IPS-18c (cell line): ENCODE measurements around the gene HECA.
"Not testable (repeated sequence)": the region's sequence is repeated elsewhere in the genome, so short reads cannot be mapped to it uniquely, and the experiment has no call there.

Experiments used
- H3K4me3 ChIP-seq: 2 replicates; pipeline ENCODE4 v1.7.0; 2013; ENCODE audit warnings: low read depth, mild to moderate bottlenecking, low read length, moderate library complexity; ENCODE audit not compliant: insufficient read depth
- H3K9me3 ChIP-seq: one replicate; pipeline ENCODE4 v1.6.1; 2013; ENCODE audit warnings: mild to moderate bottlenecking, low read length, moderate library complexity; ENCODE audit not compliant: control insufficient read depth, insufficient read depth

HECA gene

DNA sequence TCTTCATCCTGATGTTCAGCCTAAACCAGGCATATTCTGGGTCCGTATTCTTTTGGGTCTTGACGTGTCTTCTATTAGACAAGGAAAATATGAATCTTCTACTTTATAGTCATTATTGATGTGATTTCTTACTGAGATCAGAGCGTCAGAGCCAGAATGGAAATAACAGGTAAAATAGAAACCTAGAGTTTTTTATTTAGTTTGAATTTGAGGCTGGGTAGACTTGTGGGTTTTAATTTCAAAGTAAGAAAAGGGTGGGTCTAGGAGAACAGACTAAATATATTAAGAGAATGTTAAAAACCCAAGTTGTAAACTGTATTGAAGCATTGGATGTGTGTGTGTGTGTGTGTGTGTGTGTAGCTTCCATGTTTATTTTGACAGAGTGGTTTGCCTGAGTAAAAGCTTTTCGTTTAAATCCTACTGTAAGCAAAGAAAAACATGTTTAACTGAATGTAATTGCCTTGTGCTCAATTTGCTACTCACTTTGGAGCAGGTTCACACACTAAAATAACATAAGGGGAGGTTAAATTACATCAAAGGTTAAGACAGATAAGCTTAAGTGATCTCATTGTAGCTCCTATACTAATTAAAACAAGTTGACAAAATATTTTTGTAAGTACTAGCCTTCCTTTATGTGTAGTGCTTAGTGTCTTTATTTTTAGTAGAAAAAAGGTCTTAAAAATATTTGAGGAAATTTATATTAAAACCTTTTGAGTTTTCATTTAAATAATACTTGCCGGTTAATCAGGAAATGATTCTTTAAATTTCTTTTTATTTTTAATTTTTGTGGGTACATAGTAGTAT is 17.4 kb downstream of the HECA start:
- H3K9me3 ChIP-seq: no peaks in the 10 kb centered on the region
- H3K4me3 ChIP-seq: no peak overlapping the region

DNA sequence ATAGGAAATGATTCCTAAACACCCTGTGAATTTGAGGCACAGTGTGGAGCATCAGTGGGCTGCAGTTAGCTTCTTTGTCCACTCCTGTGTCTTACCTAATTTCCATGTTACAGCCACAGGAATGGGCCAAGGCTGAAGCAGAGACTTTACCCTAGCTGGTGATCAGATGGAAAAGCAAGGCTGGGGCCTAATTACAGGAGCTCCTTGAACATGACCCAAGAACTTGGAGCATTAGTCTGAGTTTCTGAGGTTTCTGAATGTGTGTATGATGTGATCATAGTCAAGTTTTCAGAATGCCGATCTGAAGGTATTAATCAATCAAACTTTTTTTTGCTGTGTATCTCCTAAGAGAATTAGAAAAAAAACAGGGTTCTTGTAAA is 18.0 kb downstream of the HECA start:
- Histone ChIP-seq H3K9me3 (no peaks in the 10 kb centered on the region), H3K4me3 (no peak overlapping the region)

DNA sequence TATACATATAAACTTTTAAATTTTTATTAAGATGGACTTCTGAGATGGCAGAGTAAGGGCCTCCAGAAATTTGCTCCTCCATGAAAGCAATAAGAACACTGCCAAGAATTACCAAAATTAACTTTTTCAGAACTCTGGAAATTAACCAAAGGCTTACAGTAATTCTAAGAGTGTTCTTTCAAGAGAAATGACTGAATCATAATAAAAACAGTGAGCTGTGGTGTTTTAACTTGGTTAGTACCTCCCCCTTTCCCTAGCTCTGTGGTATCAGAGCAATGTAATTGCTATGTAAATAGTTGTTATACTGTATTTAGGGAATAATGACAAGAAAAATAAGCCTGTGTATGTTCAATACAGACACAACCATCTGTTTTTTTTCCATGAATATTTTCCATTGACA is 19.0 kb downstream of the HECA start:
- Histone ChIP-seq H3K9me3 (no peaks in the 10 kb centered on the region), H3K4me3 (no peak overlapping the region)

DNA sequence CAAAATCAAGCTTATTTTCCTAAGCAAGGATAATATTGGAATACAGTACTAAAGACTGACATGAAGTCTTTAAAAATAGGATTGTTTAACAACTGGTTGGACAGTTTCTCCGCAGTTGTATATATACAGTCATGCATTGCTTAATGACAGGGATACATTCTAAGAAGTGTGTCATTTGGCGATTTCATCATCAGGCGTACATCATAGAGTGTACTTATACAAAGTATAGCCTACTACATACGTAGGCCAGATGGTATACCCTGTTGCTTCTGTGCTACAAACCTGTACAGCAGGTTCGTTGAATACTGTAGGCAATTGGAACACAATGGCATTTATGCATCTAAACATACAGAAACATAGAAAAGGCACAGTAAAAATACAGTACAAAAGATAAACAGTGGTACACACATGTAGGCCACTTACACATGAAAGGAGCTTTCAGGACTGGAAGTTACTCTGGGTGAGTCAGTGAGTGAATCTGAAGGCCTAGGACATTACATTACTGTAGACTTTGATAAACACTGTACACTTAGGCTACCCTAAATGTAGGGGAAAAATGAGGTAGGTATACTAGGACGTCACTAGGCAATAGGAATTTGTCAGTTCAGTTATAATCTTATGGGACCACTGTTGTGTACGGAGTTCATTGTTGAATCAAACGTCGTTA is 20.1 kb downstream of the HECA start:
- Histone ChIP-seq H3K9me3 (no peaks in the 10 kb centered on the region), H3K4me3 (no peak overlapping the region)

DNA sequence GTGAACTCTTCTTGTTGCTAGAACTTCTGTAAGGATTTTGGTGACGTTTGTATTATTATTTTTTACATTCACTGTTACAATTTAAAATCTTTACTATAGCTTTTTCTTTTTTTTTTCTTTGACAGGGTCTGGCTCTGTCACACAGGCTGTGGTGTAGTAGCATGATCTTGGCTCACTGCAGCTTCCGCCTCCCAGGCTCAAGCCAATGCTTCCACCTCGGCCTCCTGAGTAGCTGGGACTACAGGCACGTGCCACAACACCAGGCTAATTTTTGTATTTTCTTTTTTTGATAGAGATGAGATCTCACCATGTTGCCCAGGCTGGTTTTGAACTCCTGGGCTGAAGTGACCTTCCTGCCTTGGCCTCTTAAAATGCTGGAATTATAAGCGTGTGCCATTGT is 21.2 kb downstream of the HECA start:
- Histone ChIP-seq H3K9me3 (no peaks in the 10 kb centered on the region), H3K4me3 (no peak overlapping the region)

DNA sequence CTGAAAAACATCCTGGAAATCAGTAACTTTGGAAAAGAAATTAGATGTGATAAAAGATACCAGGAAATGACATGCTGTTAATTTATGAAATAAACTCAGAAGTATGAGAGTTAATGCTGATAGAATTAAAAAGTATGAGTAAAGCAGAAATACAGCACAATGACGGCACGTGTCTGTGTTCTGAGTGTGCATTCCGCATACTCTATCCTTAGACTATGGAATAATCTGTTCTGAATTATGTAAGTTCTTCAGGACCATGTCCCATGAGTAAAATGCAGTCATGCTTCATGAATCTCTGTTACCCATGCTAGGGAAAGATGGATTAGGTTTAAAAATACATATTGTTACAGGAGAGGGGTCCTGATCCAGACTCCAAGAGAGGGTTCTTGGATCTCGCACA is 21.7 kb downstream of the HECA start:
- Histone ChIP-seq H3K4me3 (no peak overlapping the region), H3K9me3 (no peaks in the 10 kb centered on the region)

DNA sequence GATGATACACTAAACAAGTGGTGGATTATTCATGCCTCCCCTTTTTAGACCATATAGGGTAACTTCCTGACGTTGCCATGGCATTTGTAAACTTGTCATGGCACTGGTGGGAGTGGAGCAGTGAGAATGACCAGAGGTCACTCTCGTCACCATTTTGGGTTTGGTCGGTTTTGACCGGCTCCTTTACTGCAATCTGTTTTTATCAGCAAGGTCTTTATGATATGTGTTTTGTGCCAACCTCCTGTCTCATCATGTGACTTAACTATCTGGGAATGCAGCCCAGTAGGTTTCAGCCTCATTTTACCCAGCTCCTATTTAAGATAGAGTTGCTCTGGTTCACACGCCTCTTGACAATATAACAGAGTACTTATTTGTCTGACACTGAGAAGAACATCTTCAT is 22.2 kb downstream of the HECA start:
- H3K4me3 ChIP-seq, H3K9me3 ChIP-seq: not testable (repeated sequence)

DNA sequence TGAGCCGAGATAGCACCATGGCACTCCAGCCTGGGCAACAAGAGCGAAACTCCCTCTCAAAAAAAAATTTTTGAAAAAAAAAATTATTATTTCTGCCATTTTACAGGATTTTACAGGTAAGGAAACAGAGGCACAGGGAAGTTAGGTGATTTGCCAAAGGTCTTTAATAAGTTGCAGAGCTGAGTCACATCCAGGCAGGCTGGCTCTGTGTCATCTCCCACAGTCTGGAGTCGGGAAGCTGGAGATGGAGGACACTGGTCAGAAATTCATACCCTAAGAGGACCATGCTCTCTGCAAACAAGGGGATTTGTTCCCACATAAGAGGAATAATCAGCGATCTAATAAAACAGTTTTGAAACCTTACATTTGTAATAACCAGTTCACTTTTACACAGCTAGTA is 24.1 kb downstream of the HECA start:
- no peak overlapping the region for H3K4me3 ChIP-seq
- H3K9me3 ChIP-seq: no peaks in the 10 kb centered on the region

DNA sequence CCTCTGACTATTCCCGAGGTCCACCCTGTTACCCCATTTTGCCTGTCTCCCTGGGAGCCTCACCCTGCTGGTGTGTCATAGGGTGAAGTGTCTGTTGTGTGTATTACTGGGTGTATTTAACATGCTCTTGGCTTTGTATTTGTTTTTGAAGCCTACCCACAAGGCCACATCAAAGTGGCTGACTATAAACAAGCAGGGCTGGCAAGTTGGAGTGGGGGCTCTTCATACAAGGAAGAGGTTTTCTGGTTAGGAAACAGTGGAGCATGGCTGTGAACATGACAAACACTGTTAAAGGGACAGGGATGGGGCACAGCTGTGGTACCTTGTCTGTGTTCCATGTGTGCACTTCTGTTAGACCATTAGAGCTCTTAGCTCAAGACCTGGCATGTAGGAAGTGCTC is 26.3 kb downstream of the HECA start:
- H3K4me3 ChIP-seq: no peak overlapping the region
- no peaks in the 10 kb centered on the region for H3K9me3 ChIP-seq

DNA sequence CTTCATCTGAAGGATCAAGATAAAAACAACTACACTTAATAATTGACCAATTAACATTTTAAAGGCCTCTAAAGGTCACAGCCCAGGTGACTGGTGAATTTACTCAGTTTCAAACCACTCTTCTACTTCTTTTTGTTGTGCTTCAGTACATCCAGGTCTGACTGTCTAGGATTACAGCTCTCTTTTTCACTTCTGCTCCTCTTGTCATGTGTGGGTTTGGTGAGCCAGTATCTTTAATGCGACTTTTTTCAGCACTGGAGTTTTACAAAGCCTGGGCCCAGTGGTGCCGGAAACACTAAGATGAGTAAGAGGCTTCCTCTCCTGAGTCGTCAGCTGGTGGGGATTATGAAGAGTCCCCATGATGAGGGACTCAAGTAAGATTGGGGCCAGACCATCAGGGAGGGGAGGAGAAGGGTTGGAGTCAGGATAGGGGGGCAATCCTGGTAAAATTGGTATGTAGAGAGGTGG is 27.0 kb downstream of the HECA start:
- Histone ChIP-seq H3K9me3 (no peaks in the 10 kb centered on the region), H3K4me3 (no peak overlapping the region)

DNA sequence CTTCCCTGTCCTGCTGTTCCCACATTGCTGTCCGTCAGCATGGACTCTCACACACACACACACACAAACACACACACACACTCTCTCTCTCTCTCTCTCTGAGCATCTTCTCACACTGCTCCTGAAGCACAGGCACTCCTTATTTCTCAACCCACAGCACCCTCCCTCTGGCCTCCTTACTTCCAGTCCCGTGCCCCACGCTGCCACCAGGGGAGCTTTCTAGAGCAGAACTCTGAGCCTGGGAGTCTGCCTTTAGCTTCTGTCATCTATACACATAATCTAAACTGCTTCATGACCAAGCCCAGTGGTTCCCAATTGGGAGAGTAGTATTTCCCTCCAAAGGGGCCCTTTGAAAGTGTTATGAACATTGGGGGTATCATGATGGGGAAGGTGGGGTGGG is 29.1 kb downstream of the HECA start:
- H3K4me3 ChIP-seq: no peak overlapping the region
- no peaks in the 10 kb centered on the region for H3K9me3 ChIP-seq

DNA sequence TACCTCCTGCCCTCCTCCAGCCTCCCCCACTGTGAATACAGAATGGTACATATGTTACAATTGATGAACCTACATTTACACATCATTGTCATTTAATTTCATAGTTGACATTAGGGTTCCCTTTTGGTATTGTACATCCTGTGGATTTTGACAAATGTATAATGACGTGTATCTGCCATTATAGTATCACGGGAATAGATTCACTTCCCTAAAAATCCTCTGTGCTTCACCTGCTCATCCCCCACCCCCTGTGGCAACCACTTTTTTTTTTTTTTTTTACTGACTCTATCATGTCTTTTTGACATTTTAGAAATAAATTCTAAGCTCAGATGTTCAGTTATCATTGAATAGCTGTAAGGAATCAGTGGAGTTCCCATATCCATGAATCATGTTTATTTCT is 30.4 kb downstream of the HECA start:
- Histone ChIP-seq H3K9me3 (no peaks in the 10 kb centered on the region), H3K4me3 (no peak overlapping the region)

DNA sequence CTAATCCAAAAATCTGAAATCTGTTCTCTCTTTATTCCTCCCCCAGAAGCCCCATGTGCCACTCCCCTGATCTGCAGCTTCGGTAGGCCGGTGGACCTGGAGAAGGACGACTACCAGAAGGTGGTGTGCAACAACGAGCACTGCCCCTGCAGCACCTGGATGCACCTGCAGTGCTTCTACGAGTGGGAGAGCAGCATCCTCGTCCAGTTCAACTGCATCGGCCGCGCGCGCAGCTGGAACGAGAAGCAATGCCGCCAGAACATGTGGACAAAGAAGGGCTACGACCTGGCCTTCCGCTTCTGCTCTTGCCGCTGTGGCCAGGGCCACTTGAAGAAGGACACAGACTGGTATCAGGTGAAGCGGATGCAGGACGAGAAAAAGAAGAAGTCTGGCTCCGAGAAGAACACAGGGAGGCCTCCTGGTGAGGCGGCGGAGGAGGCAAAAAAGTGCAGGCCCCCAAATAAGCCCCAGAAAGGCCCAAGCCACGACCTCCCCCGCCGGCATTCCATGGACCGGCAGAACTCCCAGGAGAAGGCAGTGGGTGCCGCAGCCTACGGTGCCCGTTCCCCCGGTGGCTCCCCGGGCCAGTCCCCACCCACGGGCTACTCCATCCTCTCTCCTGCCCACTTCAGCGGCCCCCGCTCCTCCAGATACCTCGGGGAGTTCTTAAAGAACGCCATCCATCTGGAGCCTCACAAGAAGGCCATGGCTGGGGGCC is 31.5 kb downstream of the HECA start:
- H3K9me3 ChIP-seq: no peaks in the 10 kb centered on the region
- no peak overlapping the region for H3K4me3 ChIP-seq

DNA sequence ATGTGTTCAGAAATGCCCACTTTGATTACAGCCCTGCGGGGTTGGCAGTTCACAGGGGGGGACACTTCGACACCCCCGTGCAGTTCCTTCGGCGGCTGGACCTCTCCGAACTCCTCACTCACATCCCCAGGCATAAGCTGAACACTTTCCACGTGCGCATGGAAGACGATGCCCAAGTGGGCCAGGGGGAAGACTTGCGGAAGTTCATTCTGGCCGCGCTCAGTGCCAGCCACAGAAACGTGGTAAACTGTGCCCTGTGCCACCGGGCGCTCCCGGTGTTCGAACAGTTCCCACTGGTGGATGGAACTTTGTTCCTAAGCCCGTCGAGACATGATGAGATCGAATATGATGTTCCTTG is 32.1 kb downstream of the HECA start:
- no peaks in the 10 kb centered on the region for H3K9me3 ChIP-seq

DNA sequence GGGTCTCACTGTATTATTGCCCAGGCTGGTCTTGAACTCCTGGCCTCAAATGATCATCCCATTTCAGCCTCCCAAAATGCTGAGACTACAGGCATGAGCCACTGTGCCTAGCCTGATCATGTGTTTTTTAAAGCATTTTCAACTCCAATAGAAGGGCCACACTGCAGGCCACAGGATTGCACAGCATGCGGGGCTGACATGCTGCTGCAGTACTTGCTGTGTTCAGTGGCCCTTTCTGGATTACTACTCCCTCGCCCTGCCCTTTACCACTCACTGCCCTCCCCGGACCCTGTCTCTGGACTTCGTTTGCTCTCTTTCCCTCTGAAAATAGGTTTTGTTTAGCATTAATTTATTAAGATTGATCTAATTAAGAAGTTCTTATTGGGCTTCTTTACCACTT is 37.3 kb downstream of the HECA start:
- H3K4me3 ChIP-seq: no peak overlapping the region

More for the DNA sequence above, 32.1 kb downstream of the HECA start:
- no peak overlapping the region for H3K4me3 ChIP-seq

DNA sequence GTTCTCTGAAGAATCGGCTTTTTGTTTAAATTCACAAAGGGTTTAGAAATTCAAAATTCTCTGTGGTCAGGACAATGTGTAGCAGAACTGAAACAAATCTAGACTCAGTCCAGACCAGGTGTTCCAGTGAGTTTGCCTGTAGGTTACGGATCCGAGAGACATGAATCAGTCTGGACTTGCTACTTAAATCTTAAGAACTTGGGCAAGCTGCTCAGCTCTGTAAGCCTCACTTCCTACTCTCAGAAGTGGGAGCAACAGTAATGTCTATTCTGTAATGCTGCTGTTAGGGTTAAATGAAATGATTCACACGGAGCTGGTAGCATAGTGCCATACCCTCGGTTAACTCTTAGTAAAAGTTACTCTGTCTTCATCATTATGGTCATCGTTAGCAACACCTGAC is 37.7 kb downstream of the HECA start:
- Histone ChIP-seq H3K4me3 (no peak overlapping the region), H3K9me3 (no peaks in the 10 kb centered on the region)

More for the DNA sequence above, 37.3 kb downstream of the HECA start:
- H3K9me3 ChIP-seq: no peaks in the 10 kb centered on the region

DNA sequence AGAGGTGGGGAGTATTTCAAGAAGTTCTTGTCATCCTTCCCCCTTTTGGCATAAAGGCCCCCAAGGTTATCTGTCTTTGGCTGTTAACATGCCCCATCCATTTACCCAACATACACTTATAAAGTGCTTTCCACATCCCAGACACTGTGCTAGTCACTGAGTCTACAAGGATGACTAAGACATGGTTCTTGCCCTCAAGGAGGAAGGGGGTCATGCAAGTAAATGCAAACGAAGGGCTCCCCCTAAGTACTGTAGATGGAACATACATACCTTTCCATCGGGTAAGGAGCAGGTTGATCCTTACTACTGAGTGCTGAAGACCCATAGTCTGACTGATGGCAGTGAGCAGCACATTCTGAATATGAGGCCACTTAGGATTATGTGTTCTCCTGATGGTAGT is 38.3 kb downstream of the HECA start:
- Histone ChIP-seq H3K9me3 (no peaks in the 10 kb centered on the region), H3K4me3 (no peak overlapping the region)

DNA sequence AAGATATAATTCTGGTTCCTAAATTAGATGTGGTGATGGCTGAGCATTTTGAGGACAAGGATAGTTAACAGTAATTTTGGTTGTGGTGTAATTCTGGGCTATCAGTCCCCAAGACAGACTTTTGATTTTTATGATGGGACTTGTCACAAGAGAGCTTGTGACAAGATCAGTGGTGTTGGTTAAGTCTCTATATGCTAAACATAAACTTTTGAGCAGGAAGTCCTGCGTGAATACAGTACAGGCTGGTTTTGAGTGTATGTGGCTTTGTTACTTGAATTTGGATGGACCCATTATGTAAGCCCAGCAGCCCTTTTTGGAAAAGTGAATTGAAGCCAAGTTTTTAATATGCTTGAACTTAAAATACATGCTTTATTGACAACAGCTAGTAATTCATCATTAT is 38.9 kb downstream of the HECA start:
- no peaks in the 10 kb centered on the region for H3K9me3 ChIP-seq
- no peak overlapping the region for H3K4me3 ChIP-seq
